ENCODE measurements around the gene REEP1.
"Not testable (repeated sequence)": the region's sequence is repeated elsewhere in the genome, so short reads cannot be mapped to it uniquely, and the experiment has no call there.

REEP1 gene

GRCh38 chr2:86251840-86252266, 85.6 kb downstream of the REEP1 start:
- in situ Hi-C loops (cut with MboI; ENCODE audit: low pct_unique_long_range_greater_than_20kb, low sequenced_read_pairs, unreplicated experiment): no loop called here
- TF ChIP-seq, protein P1, sequence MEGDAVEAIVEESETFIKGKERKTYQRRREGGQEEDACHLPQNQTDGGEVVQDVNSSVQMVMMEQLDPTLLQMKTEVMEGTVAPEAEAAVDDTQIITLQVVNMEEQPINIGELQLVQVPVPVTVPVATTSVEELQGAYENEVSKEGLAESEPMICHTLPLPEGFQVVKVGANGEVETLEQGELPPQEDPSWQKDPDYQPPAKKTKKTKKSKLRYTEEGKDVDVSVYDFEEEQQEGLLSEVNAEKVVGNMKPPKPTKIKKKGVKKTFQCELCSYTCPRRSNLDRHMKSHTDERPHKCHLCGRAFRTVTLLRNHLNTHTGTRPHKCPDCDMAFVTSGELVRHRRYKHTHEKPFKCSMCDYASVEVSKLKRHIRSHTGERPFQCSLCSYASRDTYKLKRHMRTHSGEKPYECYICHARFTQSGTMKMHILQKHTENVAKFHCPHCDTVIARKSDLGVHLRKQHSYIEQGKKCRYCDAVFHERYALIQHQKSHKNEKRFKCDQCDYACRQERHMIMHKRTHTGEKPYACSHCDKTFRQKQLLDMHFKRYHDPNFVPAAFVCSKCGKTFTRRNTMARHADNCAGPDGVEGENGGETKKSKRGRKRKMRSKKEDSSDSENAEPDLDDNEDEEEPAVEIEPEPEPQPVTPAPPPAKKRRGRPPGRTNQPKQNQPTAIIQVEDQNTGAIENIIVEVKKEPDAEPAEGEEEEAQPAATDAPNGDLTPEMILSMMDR (IDR thresholded peaks at IDR 0.05; ENCODE audit: extremely low read depth, insufficient read depth, missing control alignments): no peak
- no peak for DNase-seq (ENCODE audit: low spot score)

DNA sequence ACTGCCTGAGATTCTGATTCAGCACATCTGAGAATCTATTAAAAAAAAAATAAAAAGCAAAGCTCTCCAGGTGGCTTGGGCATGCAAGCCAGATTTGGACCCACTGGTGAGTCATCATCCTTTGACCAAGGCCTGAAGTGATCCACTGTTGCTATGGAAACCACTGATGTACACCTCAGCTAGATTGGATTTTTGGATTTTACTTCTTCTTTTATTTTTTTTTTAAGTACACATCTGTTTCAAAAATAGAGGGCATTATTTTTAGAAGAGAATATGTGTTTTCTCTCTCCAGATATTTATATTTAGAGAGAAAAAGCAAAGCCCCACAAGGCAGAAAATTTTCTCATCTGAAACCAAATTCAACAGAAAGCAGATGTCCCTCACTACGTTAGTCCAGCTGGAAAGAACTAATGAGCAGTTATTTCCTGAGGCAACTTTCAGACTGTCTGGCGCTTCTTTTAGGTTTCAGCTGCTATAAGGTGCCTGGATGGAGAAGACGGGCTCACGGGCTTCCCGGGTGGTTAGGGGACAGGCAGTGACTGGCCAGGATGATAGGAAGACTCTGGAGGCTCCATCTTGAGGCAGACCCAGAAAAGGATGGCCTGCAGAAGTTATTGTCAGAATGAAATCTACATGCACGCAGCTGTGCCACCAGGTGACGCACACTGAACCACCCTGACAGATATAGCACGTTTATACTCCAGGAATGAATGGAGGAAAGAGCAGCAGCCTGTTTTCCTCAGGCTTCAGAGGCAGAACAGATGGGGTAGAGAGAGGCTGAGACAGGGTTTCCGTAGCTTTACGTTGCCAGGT, 87.6 kb downstream of the REEP1 start:
- peak; percentile 52 for DNase-seq (ENCODE audit: low spot score)
- TF ChIP-seq, protein P1 (IDR thresholded peaks at IDR 0.05; ENCODE audit: extremely low read depth, insufficient read depth, missing control alignments): peak; percentile 47
- in situ Hi-C loops (cut with MboI; ENCODE audit: low pct_unique_long_range_greater_than_20kb, low sequenced_read_pairs, unreplicated experiment): no loop called here

- TF ChIP-seq, protein P1 (IDR thresholded peaks at IDR 0.05; ENCODE audit: extremely low read depth, insufficient read depth, missing control alignments): no peak
- in situ Hi-C loops (cut with MboI; ENCODE audit: low pct_unique_long_range_greater_than_20kb, low sequenced_read_pairs, unreplicated experiment): no loop called here
- no peak for DNase-seq (ENCODE audit: low spot score)
Measured at GRCh38 chr2:86249176-86249575, 88.2 kb downstream of the REEP1 start.

DNA sequence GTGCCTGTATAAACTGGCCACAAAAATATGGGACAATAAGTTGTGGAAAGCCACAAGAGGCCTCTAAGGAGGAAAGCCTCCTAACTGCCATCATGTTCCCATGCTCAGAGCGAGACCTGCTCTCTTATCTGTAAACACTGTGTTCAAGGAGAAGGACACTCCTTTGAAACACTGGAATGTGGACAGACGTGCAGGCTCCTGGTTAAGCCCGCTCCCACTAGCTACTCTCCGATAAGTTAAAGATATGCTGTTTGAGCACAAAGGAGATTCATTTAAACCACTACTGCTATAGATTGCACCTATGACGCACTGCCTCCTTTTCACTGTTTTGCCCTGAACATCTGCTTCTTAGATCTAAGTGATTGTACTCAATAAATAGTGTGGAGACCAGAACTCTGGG, 92.2 kb downstream of the REEP1 start:
- DNase-seq (ENCODE audit: low spot score); in situ Hi-C loops (cut with MboI; ENCODE audit: low pct_unique_long_range_greater_than_20kb, low sequenced_read_pairs, unreplicated experiment): not testable (repeated sequence)

GRCh38 chr2:86244781-86245180, 92.6 kb downstream of the REEP1 start:
- in situ Hi-C loops (cut with MboI; ENCODE audit: low pct_unique_long_range_greater_than_20kb, low sequenced_read_pairs, unreplicated experiment); DNase-seq (ENCODE audit: low spot score): not testable (repeated sequence)

DNA sequence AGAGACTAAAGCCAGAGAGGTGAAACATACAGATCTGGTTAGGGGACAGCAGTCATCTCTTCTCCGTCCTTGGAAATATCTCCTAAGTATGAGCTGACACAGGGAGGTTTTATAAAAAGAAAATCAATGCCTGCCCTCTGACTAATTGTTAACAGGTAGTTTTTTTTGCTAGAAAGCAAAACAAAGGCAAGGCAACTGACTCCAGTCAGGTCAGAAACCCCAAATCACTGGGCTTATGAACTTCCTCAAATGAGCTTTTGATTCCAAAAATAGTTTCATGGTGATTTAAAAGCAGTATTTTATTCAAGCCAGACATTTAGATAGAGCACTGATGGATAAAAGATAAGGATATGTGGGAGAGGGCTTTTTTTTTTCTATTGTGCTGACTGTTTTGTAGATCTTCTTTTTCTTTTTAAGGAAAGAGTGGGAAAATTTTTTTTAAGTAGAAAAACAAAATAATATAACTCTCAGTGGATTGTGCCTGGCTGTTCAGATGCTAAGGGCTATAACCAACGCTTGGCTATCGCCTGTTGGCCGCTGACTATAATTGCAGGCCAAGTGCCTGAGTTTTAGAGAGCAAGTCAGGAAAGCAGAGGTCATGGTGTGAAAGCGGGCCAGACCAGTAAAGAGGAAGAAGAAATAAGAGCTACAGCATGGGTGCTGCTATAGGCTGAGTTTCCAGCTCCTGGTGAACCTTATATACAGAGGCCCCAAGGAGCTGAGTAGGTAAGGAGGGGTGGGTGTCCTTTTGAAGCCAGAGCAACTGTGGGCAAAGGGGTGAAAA, 93.3 kb downstream of the REEP1 start:
- in situ Hi-C loops (cut with MboI; ENCODE audit: low pct_unique_long_range_greater_than_20kb, low sequenced_read_pairs, unreplicated experiment): no loop called here
- DNase-seq (ENCODE audit: low spot score): peak; percentile 52
- TF ChIP-seq, protein P1 (IDR thresholded peaks at IDR 0.05; ENCODE audit: extremely low read depth, insufficient read depth, missing control alignments): no peak

DNA sequence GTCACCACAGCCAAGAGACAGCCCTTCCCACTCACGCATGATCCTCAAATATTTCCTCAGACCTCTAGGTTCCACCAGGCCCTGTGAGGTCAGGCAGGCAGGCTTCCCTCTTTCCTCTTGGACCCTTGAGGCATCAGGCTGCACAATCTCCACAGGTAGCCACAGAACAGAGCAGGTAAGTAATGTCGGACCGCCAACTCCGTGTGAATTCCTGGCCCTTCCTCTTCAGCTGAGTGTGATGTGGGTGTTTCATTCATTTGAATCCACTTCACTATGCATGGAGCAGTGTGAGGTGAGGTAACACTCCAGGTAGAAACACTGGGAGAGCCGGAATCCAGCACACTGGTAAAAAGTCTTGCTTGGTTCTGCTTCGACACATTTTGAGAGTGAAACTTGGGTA, 94.2 kb downstream of the REEP1 start:
- in situ Hi-C loops (cut with MboI; ENCODE audit: low pct_unique_long_range_greater_than_20kb, low sequenced_read_pairs, unreplicated experiment): no loop called here
- DNase-seq (ENCODE audit: low spot score): no peak
- TF ChIP-seq, protein P1 (IDR thresholded peaks at IDR 0.05; ENCODE audit: extremely low read depth, insufficient read depth, missing control alignments): no peak

Data from GM13977 (cell line).